Tibial nerve (tissue), 4 donors: Measurements from ENCODE around the gene ADGRB3. TPM values are rescaled to one million over a fixed set of nuclear protein-coding genes. Genes with fewer than 3 reads are reported as not detected.
"Not testable (repeated sequence)": the region's sequence is repeated elsewhere in the genome, so short reads cannot be mapped to it uniquely, and the experiment has no call there.

Experiments used
- DNase-seq, 2 donors: peaks; one replicate each; pipeline ENCODE4 v3.0.0-alpha.2; 2019; ENCODE audit warnings: low spot score in 2 of 2
- H3K27ac ChIP-seq, 4 donors: fragments of 200-600 bp; sonication (generic) in 3 of 4; one replicate each; pipeline ENCODE4 v1.5.1; 2017 to 2019; ENCODE audit warnings: mild to moderate bottlenecking in 1 of 4
- H3K27me3 ChIP-seq, 2 donors: fragments of 200-600 bp; sonication (generic) in 1 of 2; one replicate each; pipeline versions ENCODE4 v1.5.1 to v1.6.0; 2017 to 2019
- H3K36me3 ChIP-seq, 3 donors: fragments of 200-600 bp; sonication (generic); one replicate each; pipeline ENCODE4 v1.5.1; 2018 to 2019
- H3K4me1 ChIP-seq, 4 donors: fragments of 200-600 bp; sonication (generic) in 3 of 4; one replicate each; pipeline ENCODE4 v1.5.1; 2017 to 2019
- H3K4me3 ChIP-seq, 4 donors: fragments of 200-600 bp; sonication (generic) in 3 of 4; one replicate each; pipeline ENCODE4 v1.5.1; 2017 to 2019; ENCODE audit warnings: mild to moderate bottlenecking in 1 of 4, moderate library complexity in 1 of 4
- H3K9me3 ChIP-seq, 4 donors: fragments of 200-600 bp; sonication (generic) in 3 of 4; one replicate each; pipeline ENCODE4 v1.5.1; 2017 to 2019
- CTCF ChIP-seq, 5 experiments: fragments of 200-600 bp in 3 of 5; fragments of 450-650 bp in 2 of 5; sonication (generic) in 3 of 5; IDR thresholded peaks; one replicate each; pipeline ENCODE4 v1.5.1; 2016 to 2019; ENCODE audit warnings: antibody characterized with exemption in 5 of 5, mild to moderate bottlenecking in 3 of 5, moderate library complexity in 2 of 5
- EP300 ChIP-seq, 2 donors: sonication (generic); formaldehyde crosslinking; IDR thresholded peaks; one replicate each; pipeline ENCODE4 v1.6.1; 2017; ENCODE audit warnings: antibody characterized with exemption in 2 of 2, mild to moderate bottlenecking in 1 of 2
- POLR2A ChIP-seq, 2 donors: fragments of 450-650 bp; IDR thresholded peaks; one replicate each; pipeline ENCODE4 v1.6.1; 2017; ENCODE audit warnings: antibody characterized with exemption in 2 of 2, mild to moderate bottlenecking in 2 of 2, moderate library complexity in 2 of 2
- WGBS, 2 donors: methylation state at CpG; one replicate each; pipeline ENCODE4 v1.1.5; 2018; 5-methylcytosine and 5-hydroxymethylcytosine counted together
- total RNA-seq, 4 donors: library from RNA; depleted of rRNA; stranded (reverse); fragments of >200 nt; gene quantifications; one replicate each; pipeline ENCODE4 v1.1.0, GENCODE V29; 2016

Gene ADGRB3
- total RNA-seq, 4 donors from 2014 or later: 9.0 to 17.9 (median 11.4) TPM

DNA sequence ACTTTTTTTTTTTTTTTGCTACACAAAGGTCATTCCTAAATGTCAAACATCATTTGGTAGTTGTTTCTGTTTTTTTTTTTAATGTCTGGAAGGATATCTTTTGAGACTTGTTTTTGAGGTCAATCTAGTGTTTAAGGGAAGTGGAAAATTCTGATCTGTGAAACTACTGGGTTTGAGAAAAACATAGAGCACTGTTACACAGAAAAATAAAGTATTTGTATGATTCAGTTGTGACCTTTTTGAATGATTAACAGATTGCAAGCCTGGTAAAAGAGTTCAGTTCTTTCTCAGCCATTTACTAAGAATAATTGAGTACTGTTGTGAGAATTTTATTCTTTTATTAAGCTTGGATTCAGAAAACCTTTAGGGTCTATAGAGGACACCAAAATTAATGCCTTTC, 276.7 kb downstream of the ADGRB3 start:
- H3K9me3 ChIP-seq: no peaks in the 10 kb centered on the region
- H3K4me1 ChIP-seq: no peaks in the 10 kb centered on the region
- no peaks in the 10 kb centered on the region for H3K36me3 ChIP-seq
- H3K27me3 ChIP-seq: no peaks in the 10 kb centered on the region
- no peak for DNase-seq
- TF ChIP-seq CTCF (IDR thresholded peaks at IDR 0.05): no peak
- TF ChIP-seq EP300 (IDR thresholded peaks at IDR 0.05): no peak
- TF ChIP-seq POLR2A (IDR thresholded peaks at IDR 0.05): no peak
- H3K4me3 ChIP-seq: no peak overlapping the region
- peak overlapping the region in 1 of 4 donors; percentile 78 for H3K27ac ChIP-seq

DNA sequence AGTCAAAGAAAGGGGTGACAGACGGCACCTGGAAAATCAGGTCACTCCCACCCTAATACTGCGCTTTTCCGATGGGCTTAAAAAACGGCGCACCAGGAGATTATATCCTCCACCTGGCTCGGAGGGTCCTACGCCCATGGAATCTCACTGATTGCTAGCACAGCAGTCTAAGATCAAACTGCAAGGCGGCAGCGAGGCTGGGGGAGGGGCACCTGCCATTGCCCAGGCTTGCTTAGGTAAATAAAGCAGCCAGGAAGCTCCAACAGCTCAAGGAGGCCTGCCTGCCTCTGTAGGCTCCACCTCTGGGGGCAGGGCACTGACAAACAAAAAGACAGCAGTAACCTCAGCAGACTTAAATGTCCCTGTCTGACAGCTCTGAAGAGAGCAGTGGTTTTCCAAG, 277.7 kb downstream of the ADGRB3 start:
- H3K27ac ChIP-seq: peak overlapping the region in 2 of 4 donors; percentile 54 to 78
- H3K36me3 ChIP-seq, H3K4me1 ChIP-seq, H3K9me3 ChIP-seq, H3K27me3 ChIP-seq, DNase-seq, H3K4me3 ChIP-seq: not testable (repeated sequence)
- WGBS, 2 donors: 97% methylated on average over 9 of the region's 9 CpGs

DNA sequence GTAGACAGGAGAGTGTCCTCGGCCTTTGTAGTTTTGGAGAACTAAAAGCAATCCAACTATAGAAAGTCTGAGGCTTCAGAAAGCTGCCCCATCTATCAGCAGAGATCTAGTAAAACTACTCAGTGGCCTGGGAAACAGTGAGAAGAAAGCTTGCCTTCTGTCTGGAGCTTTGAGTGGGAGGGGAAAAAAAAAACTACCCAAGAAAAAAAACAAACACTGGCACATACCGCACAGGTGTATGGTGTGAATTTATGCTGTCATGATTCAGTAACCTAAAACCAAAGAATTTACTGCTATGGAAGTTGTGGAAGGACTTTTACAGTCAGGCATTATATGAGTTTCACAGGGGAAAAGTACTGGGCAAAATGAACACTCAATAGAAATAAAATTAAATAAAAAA, 280.5 kb downstream of the ADGRB3 start:
- H3K4me3 ChIP-seq: no peak overlapping the region
- H3K27me3 ChIP-seq: no peaks in the 10 kb centered on the region
- H3K27ac ChIP-seq: peak overlapping the region in 1 of 4 donors; percentile 32
- H3K36me3 ChIP-seq: no peaks in the 10 kb centered on the region
- no peak for DNase-seq
- WGBS, 2 donors: 60 to 62% methylated on average over 2 of the region's 2 CpGs
- H3K9me3 ChIP-seq: no peaks in the 10 kb centered on the region
- H3K4me1 ChIP-seq: no peaks in the 10 kb centered on the region
- no peak for TF ChIP-seq CTCF (IDR thresholded peaks at IDR 0.05)

DNA sequence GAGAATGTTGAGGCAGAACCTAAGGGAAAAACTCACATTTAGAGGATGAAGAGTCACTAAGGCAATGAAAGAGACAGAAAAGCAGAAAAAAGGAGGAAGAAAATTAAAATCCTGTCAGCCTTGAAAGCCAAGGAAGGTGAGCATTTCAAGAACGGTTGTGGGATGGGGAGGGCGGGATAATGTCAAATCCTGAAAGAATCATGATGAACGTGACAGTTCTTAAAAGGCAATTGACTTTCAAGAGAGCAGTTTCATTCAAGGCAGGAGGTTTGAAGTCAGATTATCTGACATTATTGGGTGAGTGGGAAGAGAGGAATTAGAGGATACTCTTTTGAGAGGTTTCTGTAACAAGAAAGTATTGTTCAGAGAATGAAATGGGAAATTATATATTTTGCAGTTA, 284.5 kb downstream of the ADGRB3 start:
- peak overlapping the region in 2 of 4 donors; percentile 1 to 64 for H3K27ac ChIP-seq
- TF ChIP-seq EP300 (IDR thresholded peaks at IDR 0.05): no peak
- no peak for TF ChIP-seq POLR2A (IDR thresholded peaks at IDR 0.05)
- no peak for TF ChIP-seq CTCF (IDR thresholded peaks at IDR 0.05)
- H3K4me1 ChIP-seq: peaks cover 0 to 5% (median 0%) of the 10 kb centered on the region in 4 donors
- 36 to 45% methylated on average over 3 of the region's 3 CpGs for WGBS, 2 donors
- no peak for DNase-seq
- no peaks in the 10 kb centered on the region for H3K36me3 ChIP-seq
- H3K27me3 ChIP-seq: no peaks in the 10 kb centered on the region
- H3K4me3 ChIP-seq: no peak overlapping the region
- no peaks in the 10 kb centered on the region for H3K9me3 ChIP-seq

DNA sequence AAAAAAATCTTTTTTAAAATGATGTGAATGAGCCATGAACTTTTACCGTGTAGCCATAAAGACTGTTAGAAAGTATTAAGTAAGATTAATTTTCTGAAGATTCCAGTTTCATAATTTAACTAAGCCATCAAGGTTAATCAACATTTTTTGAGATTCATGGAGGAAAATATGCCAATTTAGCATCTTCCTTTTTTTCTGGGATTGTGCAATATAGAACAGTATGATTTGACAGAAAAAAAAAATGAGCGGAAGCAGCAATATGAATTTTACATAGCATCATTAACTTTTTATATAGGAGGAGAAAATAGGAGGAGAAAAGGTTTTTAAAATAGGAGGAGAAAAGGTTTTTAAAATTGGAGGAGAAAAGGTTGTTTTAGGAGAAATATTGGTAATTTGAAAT, 306.3 kb downstream of the ADGRB3 start:
- no peak for DNase-seq
- Histone ChIP-seq H3K9me3 (no peaks in the 10 kb centered on the region), H3K4me1 (no peaks in the 10 kb centered on the region), H3K27ac (no peak overlapping the region), H3K27me3 (no peaks in the 10 kb centered on the region), H3K36me3 (no peaks in the 10 kb centered on the region), H3K4me3 (no peak overlapping the region)
- 89 to 91% methylated on average over 2 of the region's 2 CpGs for WGBS, 2 donors
- no peak for TF ChIP-seq EP300 (IDR thresholded peaks at IDR 0.05)
- TF ChIP-seq CTCF (IDR thresholded peaks at IDR 0.05): no peak
- TF ChIP-seq POLR2A (IDR thresholded peaks at IDR 0.05): no peak

GRCh38 chr6:68947721-68948120, 312.6 kb downstream of the ADGRB3 start:
- H3K27me3 ChIP-seq: no peaks in the 10 kb centered on the region
- H3K4me1 ChIP-seq: no peaks in the 10 kb centered on the region
- H3K27ac ChIP-seq: no peak overlapping the region
- DNase-seq: no peak
- no peak overlapping the region for H3K4me3 ChIP-seq
- no peaks in the 10 kb centered on the region for H3K36me3 ChIP-seq
- TF ChIP-seq CTCF (IDR thresholded peaks at IDR 0.05) (no peak), POLR2A (IDR thresholded peaks at IDR 0.05) (no peak), EP300 (IDR thresholded peaks at IDR 0.05) (no peak)
- 85% methylated on average over 5 of the region's 5 CpGs for WGBS, 2 donors
- H3K9me3 ChIP-seq: no peaks in the 10 kb centered on the region
